HepG2 (cell line): Measurements from ENCODE around the gene USP7. TPM values are rescaled to one million over a fixed set of nuclear protein-coding genes. Genes with fewer than 3 reads are reported as not detected.
A peak's percentile ranks its signal among the peaks of the same experiment; 100 is the strongest.

Experiments
- DMAP1 ChIP-seq: IDR thresholded peaks from 2 replicates; pipeline ENCODE4 v1.6.1; 2016
- EEA1 ChIP-seq: sonication (generic); formaldehyde crosslinking; IDR thresholded peaks from 2 replicates; pipeline ENCODE4 v1.5.1; 2020; ENCODE audit warnings: mild to moderate bottlenecking, missing genetic modification reagents, borderline replicate concordance
- SMARCC2 ChIP-seq: fragments of 450-650 bp; IDR thresholded peaks from 2 replicates; pipeline ENCODE4 v1.6.1; 2017; ENCODE audit warnings: antibody characterized with exemption, mild to moderate bottlenecking
- STAG1 ChIP-seq: sonication (generic); formaldehyde crosslinking; IDR thresholded peaks from 2 replicates; pipeline ENCODE4 v1.4.0; 2020; ENCODE audit warnings: missing genetic modification reagents
- TEAD2 ChIP-seq: sonication (generic); formaldehyde crosslinking; IDR thresholded peaks from 2 replicates; pipeline ENCODE4 v1.9.0; 2021; ENCODE audit warnings: missing genetic modification reagents
- ZBTB38 ChIP-seq: sonication (generic); formaldehyde crosslinking; IDR thresholded peaks from 2 replicates; pipeline ENCODE4 v1.5.1; 2020; ENCODE audit warnings: mild to moderate bottlenecking, missing genetic modification reagents
- ZNF232 ChIP-seq: sonication (generic); formaldehyde crosslinking; IDR thresholded peaks from 2 replicates; pipeline ENCODE4 v1.4.0; 2020; ENCODE audit warnings: missing genetic modification reagents, borderline replicate concordance
- ZNF441 ChIP-seq: sonication (generic); formaldehyde crosslinking; IDR thresholded peaks from 2 replicates; pipeline ENCODE4 v1.7.0; 2021; ENCODE audit warnings: missing genetic modification reagents, borderline replicate concordance
- ZNF841 ChIP-seq: sonication (generic); formaldehyde crosslinking; IDR thresholded peaks from 2 replicates; pipeline ENCODE4 v1.8.1; 2023; ENCODE audit warnings: missing genetic modification reagents, borderline replicate concordance
- ZSCAN25 ChIP-seq: sonication (generic); formaldehyde crosslinking; IDR thresholded peaks from 2 replicates; pipeline ENCODE4 v1.8.0; 2022; ENCODE audit warnings: mild to moderate bottlenecking, missing genetic modification reagents
- polyA plus RNA-seq, 8 experiments: library from polyadenylated mRNA; depleted of rRNA in 3 of 8; stranded (reverse) in 7 of 8; unstranded in 1 of 8; fragments of >200 nt; fragmentation: Illumina TruSeq in 4 of 8; extraction: Trizol in 4 of 8; gene quantifications; 2 replicates each; pipeline versions ENCODE4 v1.2.1 to v1.2.3, GENCODE V29; 2011 to 2016; ENCODE audit warnings: low read depth in 4 of 8, missing spikeins in 1 of 8, mixed read lengths in 1 of 8; ENCODE audit not compliant: insufficient read depth in 1 of 8
- total RNA-seq, 5 experiments: library from RNA; depleted of rRNA; stranded (reverse); fragments of >200 nt; fragmentation: Illumina TruSeq; extraction: Trizol; gene quantifications; 2 replicates each; pipeline ENCODE4 v1.2.3, GENCODE V29; 2016; ENCODE audit warnings: low read depth in 1 of 5
- TF ChIP-seq, protein P1 (sequence below): sonication (generic); formaldehyde crosslinking; IDR thresholded peaks from 2 replicates; pipeline ENCODE4 v1.5.1; 2020; ENCODE audit warnings: mild to moderate bottlenecking, missing genetic modification reagents, moderate library complexity
- TF ChIP-seq, protein P2 (sequence below): sonication (generic); formaldehyde crosslinking; IDR thresholded peaks from 2 replicates; pipeline ENCODE4 v1.5.1; 2020; ENCODE audit warnings: mild to moderate bottlenecking, moderate library complexity, missing genetic modification reagents
- TF ChIP-seq, protein P3 (sequence below): sonication (generic); formaldehyde crosslinking; IDR thresholded peaks from 2 replicates; pipeline ENCODE4 v1.4.0; 2020; ENCODE audit warnings: missing genetic modification reagents
- TF ChIP-seq, protein P4 (sequence below): sonication (generic); formaldehyde crosslinking; IDR thresholded peaks from 2 replicates; pipeline ENCODE4 v1.5.0; 2020; ENCODE audit warnings: mild to moderate bottlenecking, missing genetic modification reagents, moderate library complexity

The USP7 gene
- total and polyA plus RNA-seq, 2 of the 13 experiments (the other 11 are each of a cell fraction or from before 2014, with no cell fraction given) = 52.5 to 173 TPM

DNA sequence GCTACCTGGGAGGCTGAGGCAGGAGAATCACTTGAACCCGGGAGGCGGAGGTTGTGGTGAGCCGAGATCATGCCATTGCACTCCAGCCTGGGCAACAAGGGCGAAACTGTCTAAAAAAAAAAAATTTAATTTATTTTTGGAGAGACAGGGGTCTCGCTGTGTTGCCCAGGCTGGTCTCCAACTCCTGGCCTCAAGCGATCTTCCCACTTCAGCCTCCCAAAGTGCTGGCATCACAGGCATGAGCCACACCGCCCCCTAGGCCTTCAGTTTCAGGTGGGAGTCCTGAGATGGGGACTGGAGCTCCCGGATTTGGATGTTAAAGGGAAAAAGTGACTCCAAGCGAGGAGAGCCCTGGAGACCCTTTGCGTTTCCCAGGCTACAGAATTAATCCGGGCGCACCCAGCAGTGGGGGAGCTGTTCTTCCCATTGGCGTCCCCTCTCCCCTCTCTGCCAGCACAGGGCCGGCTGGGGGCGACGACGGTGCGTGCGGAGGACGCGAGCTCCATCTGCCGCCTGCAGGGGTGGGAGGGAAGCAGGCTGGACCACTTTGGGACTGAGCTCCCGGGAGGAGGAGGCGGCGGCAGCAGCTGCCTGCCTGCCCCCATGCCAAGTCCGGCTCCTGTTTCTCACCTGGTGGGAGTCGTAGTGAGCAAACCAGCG, 49.3 kb upstream of the USP7 start (continued):
- TF ChIP-seq, protein P1, sequence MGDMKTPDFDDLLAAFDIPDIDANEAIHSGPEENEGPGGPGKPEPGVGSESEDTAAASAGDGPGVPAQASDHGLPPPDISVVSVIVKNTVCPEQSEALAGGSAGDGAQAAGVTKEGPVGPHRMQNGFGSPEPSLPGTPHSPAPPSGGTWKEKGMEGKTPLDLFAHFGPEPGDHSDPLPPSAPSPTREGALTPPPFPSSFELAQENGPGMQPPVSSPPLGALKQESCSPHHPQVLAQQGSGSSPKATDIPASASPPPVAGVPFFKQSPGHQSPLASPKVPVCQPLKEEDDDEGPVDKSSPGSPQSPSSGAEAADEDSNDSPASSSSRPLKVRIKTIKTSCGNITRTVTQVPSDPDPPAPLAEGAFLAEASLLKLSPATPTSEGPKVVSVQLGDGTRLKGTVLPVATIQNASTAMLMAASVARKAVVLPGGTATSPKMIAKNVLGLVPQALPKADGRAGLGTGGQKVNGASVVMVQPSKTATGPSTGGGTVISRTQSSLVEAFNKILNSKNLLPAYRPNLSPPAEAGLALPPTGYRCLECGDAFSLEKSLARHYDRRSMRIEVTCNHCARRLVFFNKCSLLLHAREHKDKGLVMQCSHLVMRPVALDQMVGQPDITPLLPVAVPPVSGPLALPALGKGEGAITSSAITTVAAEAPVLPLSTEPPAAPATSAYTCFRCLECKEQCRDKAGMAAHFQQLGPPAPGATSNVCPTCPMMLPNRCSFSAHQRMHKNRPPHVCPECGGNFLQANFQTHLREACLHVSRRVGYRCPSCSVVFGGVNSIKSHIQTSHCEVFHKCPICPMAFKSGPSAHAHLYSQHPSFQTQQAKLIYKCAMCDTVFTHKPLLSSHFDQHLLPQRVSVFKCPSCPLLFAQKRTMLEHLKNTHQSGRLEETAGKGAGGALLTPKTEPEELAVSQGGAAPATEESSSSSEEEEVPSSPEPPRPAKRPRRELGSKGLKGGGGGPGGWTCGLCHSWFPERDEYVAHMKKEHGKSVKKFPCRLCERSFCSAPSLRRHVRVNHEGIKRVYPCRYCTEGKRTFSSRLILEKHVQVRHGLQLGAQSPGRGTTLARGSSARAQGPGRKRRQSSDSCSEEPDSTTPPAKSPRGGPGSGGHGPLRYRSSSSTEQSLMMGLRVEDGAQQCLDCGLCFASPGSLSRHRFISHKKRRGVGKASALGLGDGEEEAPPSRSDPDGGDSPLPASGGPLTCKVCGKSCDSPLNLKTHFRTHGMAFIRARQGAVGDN (CRISPR knock-in tag) = peak; percentile 21; the same call in 1 of the 2 replicates
- TF ChIP-seq ZNF232 (CRISPR knock-in tag) (no peak), SMARCC2 (no peak), ZSCAN25 (CRISPR knock-in tag) (no peak), ZBTB38 (CRISPR knock-in tag) (0 out of 2 replicates have a peak, but pooled peaks have one; percentile 35), EEA1 (CRISPR knock-in tag) (no peak), ZNF441 (CRISPR knock-in tag) (no peak), DMAP1 (CRISPR knock-in tag) (no peak), TEAD2 (no peak), ZNF841 (CRISPR knock-in tag) (no peak), STAG1 (peak; percentile 22; the same call in 1 of the 2 replicates)
- TF ChIP-seq, protein P2, sequence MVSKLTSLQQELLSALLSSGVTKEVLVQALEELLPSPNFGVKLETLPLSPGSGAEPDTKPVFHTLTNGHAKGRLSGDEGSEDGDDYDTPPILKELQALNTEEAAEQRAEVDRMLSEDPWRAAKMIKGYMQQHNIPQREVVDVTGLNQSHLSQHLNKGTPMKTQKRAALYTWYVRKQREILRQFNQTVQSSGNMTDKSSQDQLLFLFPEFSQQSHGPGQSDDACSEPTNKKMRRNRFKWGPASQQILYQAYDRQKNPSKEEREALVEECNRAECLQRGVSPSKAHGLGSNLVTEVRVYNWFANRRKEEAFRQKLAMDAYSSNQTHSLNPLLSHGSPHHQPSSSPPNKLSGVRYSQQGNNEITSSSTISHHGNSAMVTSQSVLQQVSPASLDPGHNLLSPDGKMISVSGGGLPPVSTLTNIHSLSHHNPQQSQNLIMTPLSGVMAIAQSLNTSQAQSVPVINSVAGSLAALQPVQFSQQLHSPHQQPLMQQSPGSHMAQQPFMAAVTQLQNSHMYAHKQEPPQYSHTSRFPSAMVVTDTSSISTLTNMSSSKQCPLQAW (CRISPR knock-in tag) = no peak
- TF ChIP-seq, protein P3, sequence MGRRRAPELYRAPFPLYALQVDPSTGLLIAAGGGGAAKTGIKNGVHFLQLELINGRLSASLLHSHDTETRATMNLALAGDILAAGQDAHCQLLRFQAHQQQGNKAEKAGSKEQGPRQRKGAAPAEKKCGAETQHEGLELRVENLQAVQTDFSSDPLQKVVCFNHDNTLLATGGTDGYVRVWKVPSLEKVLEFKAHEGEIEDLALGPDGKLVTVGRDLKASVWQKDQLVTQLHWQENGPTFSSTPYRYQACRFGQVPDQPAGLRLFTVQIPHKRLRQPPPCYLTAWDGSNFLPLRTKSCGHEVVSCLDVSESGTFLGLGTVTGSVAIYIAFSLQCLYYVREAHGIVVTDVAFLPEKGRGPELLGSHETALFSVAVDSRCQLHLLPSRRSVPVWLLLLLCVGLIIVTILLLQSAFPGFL (CRISPR knock-in tag) = no peak
- TF ChIP-seq, protein P4, sequence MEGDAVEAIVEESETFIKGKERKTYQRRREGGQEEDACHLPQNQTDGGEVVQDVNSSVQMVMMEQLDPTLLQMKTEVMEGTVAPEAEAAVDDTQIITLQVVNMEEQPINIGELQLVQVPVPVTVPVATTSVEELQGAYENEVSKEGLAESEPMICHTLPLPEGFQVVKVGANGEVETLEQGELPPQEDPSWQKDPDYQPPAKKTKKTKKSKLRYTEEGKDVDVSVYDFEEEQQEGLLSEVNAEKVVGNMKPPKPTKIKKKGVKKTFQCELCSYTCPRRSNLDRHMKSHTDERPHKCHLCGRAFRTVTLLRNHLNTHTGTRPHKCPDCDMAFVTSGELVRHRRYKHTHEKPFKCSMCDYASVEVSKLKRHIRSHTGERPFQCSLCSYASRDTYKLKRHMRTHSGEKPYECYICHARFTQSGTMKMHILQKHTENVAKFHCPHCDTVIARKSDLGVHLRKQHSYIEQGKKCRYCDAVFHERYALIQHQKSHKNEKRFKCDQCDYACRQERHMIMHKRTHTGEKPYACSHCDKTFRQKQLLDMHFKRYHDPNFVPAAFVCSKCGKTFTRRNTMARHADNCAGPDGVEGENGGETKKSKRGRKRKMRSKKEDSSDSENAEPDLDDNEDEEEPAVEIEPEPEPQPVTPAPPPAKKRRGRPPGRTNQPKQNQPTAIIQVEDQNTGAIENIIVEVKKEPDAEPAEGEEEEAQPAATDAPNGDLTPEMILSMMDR (CRISPR knock-in tag) = 0 out of 2 replicates have a peak, but pooled peaks have one; percentile 36
- TF ChIP-seq, all 625 proteins: peak for 5
